GM19239 (cell line): Measurements from ENCODE around the gene CARS2.
"Not testable (repeated sequence)": the region's sequence is repeated elsewhere in the genome, so short reads cannot be mapped to it uniquely, and the experiment has no call there.

ENCODE experiments used
- DNase-seq: peaks from one replicate; pipeline ENCODE4 v3.0.0; 2011; ENCODE audit warnings: low spot score; ENCODE audit not compliant: insufficient read length
- FAIRE-seq: peaks from 2 replicates; lab custom pipeline; 2011; peaks lifted over from hg19 to GRCh38; lab: Jason Lieb, UNC

Gene CARS2

GRCh38 chr13:110641055-110642015, 64.6 kb downstream of the CARS2 start:
- no peak for DNase-seq
- no peak for FAIRE-seq

DNA sequence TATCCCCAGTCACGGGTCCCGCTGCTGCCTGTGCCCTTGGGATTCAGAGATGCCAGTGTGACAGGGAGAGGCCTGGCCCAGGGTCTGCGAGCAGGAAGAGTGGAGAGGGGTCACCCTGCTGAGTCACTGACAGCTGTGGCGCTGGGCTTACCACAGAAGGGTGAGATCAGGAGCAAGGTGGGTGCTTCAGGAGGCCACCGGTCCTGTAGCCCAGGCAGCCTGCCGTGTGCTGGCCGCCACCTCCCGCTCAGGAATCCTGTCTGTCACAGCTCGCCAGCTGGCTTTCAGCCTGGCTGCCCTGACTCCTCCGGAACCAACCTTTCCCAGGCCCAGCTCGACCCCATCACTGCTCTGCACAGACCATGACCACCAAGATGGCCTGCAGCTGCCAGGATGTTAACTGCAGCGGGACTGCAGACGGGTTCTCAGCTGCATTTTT, 65.3 kb downstream of the CARS2 start:
- DNase-seq = no peak
- FAIRE-seq = no peak

DNA sequence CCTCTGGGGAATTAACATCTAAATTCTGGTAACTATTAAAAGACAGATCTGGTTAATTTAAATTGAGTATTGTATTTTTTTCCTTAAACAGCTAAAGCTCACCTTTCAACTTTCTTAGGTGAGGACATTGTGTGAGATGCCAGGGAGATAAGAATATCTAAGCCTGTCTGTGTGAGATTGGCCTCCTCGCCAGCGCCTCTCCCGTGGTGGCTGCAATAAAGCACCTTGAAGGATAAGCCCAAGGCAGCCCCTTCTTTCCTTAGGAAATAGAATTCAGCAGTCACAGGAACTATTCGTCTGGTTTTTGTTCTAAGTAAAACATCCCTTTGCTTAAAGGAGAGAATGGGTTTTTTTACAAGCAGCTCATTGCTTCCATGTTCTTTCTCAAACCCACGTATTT, 66.0 kb downstream of the CARS2 start:
- FAIRE-seq (no peak), DNase-seq (no peak)

GRCh38 chr13:110638814-110639806, 66.8 kb downstream of the CARS2 start:
- no peak for FAIRE-seq
- no peak for DNase-seq

DNA sequence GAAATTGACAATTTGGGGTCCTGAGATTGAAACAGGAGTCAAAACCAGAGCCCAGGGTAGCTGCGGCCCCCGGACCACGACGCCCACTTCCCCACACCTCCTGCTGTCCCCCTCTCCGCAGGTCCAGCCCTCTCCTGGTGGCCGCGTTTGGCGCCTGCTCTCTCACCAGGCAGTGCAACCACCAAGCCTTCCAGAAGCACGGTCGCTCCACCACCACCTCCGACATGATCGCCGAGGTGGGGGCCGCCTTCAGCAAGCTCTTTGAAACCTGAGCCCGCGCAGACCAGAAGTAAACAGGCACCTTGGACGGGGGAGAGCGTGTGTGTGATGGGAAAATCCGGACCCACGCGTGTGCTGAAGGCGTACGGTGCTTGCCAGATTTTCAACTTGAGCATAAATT, 67.7 kb downstream of the CARS2 start:
- FAIRE-seq = no peak
- no peak for DNase-seq

DNA sequence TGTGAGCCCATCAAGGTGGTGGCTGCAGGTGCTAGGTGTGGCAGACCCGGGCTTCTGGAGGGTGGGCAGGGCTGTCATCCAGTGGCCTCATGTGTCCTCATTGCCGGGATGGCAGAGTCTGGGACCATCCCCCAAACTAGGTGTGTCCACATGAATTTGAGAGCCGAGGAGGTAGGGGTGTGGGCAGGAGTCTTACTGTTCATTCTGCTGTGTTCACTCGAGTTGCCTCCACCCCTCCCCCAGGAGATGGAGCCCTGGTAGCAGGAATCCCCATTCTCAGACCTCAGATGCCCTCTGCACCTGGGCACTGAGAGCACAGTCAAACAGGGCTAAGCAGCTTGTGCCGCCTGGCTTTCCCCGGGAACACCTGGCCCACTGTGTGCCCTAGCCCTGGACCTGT, 68.2 kb downstream of the CARS2 start:
- FAIRE-seq (no peak), DNase-seq (no peak)

GRCh38 chr13:110637275-110637674, 68.6 kb downstream of the CARS2 start:
- no peak for FAIRE-seq

GRCh38 chr13:110636701-110637201, 69.2 kb downstream of the CARS2 start:
- DNase-seq = no peak
- no peak for FAIRE-seq

More at GRCh38 chr13:110637275-110637674, 68.6 kb downstream of the CARS2 start:
- DNase-seq = no peak

DNA sequence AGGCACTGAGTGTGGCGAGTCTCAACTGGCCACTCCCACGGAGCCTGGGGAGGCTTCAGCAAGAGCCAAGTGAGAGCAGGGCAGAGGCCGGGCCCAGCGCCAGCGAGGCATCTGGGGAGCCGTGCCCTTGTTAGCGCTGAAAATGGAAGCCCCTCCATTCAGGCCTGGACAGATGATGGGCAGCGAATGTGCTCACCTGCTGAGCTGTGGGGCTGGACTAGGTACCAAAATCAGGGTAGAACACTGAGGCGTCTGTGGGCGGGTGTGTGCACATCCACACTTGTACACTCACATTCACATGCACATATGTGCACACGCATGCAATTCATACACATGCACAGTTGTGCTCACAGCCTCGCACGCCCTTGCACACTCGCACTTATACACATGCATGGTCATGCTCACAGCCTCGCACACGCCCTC, 69.9 kb downstream of the CARS2 start:
- FAIRE-seq = no peak
- DNase-seq = no peak

DNA sequence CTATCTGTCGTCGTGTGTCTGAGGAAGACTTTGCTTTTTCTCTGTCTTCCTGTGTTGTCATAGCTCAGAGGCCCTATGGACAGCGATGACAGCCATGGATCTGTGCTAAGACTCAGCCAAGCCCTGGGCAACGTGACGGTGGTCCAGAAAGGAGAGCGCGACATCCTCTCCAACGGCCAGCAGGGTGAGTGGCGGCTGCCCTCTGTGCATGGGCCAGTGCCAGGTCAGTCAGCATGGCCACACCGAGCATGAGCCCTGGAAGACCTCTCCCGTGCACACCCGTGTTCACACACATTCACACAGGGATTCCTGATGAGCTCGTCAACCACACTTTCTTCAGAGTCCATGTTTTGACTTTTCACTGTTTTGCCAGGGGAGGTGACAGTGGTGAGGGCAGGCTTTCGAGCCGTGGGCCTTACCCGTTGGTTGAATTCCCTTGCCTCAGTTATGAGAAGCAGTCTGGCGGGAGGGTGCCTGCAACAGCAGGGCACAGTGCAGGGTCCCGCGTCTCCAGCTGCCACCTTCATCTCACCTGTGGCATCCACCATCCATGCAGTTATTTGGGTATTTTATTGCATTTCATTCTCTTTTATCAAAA, 70.4 kb downstream of the CARS2 start:
- DNase-seq = no peak
- no peak for FAIRE-seq

- no peak for FAIRE-seq
- DNase-seq = no peak
Measured at GRCh38 chr13:110634558-110634957, 71.4 kb downstream of the CARS2 start.

DNA sequence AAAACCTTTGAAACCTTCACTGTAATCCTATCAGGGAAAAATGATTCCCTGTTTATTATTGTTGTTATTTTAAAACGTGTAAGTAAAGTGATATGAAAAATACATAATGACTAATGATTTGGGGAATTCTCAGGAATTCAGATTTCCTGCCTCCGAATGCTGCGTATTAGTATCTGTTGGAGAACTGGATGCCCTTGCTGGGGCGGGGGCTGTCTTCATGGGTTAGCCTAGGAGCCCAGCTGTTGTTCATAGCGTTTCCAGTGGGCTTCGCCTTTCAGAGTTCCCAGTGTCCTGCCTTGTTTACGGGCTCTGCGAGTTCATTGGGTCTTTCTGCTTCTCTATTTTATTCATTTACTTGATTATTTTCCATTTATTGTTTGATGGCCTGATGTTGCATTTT, 72.1 kb downstream of the CARS2 start:
- no peak for FAIRE-seq
- no peak for DNase-seq

- not testable (repeated sequence) for FAIRE-seq, DNase-seq
Measured at GRCh38 chr13:110632255-110632654, 73.7 kb downstream of the CARS2 start.

- no peak for DNase-seq
- FAIRE-seq = no peak
Measured at GRCh38 chr13:110630566-110631119, 75.3 kb downstream of the CARS2 start.

- no peak for DNase-seq
- no peak for FAIRE-seq
Measured at GRCh38 chr13:110629735-110630134, 76.2 kb downstream of the CARS2 start.

DNA sequence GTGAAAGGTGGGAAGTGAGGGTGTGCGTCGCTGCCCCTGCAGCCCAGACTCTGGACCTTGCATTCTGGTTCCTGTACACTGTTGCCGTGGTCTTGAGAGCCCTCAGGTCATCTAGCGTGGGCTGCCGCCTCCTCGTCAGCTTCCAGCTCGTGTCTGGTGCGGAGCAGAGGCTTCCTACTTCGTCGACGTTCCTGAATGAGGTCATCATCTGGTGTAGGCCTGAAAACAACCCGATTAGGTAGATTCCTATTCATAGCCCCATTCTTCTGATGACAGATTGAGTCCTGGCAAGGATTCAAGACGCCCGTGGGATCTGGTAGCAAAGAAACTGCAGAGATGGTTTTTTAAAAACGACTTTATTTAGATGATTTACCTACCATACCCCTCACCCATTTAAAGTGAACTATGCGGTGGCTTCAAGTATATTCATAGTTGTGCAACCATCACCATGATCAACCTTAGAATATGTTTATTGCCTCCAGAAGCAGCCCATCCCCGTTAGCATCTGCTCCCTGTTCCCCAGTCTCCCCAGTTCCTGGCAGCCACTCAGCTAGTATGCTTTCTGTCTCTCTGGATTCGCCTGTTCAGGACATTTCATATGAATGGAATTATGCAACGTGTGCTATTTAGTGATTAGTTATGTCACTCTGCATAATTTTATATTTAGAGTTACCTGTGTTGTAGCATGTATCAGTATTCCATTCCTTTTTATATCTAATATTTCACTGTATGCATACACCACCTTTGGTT, 76.8 kb downstream of the CARS2 start:
- FAIRE-seq (no peak), DNase-seq (no peak)

- no peak for DNase-seq
- no peak for FAIRE-seq
Measured at GRCh38 chr13:110628477-110628793, 77.5 kb downstream of the CARS2 start.

DNA sequence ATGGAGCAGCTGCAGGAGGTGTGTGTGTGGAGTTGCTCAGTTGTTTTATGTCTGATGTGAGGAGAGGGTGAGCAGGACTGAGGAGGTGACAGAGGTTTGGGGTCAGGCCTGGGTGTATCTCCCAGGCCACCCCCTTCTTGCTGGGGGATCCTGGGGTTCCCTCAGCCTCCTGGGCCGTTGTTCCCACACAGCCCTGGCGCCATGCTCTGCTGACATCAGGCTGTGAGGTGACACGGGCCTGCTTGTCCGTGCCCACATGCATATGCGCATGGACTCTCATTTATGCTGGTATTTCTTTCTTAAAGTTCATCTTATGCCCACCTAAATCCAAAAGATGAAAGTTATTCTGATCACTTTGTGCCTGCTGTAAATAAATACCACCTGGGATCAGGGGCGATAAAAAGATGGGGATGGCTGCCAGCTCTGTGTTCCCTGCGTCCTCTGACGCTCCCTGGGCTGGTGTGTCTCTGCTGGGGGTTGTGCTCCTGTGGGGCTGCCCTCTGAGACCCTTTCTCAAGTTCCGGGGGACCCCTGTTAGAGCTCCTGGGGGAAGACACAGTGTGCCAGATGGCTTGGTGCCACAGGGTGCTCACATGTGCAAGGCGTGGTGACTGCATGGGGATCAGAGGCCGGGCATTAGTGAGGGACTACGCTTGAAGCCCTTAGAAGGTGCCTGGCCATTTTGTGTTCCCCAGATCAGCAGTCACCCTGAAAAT, 78.0 kb downstream of the CARS2 start:
- no peak for FAIRE-seq

GRCh38 chr13:110627351-110627750, 78.6 kb downstream of the CARS2 start:
- no peak for DNase-seq
- FAIRE-seq = no peak

More for the DNA sequence above, 78.0 kb downstream of the CARS2 start:
- DNase-seq = no peak
